SK-N-SH treated with all-trans-retinoic acid at 6 μM for 48 hours (cell line): ENCODE data around the gene ASCL4.

ENCODE experiments used
- ATAC-seq: fragments of 200-7000 bp; cut with Tn5 transposase; 3 replicates; pipeline ENCODE4 v1.9.1; 2020; ENCODE audit warnings: mild to moderate bottlenecking, moderate library complexity
- ARNTL ChIP-seq: fragments of 450-650 bp; formaldehyde crosslinking; IDR thresholded peaks from 2 replicates; pipeline ENCODE4 v1.5.0; 2020; ENCODE audit warnings: low read depth, mild to moderate bottlenecking, moderate library complexity, borderline replicate concordance
- BACH2 ChIP-seq: fragments of 250-450 bp; sonication (Bioruptor Pico); IDR thresholded peaks from 2 replicates; pipeline ENCODE4 v1.9.0; 2021; ENCODE audit warnings: mild to moderate bottlenecking, borderline replicate concordance
- CSDC2 ChIP-seq: fragments of 250-450 bp; sonication (Bioruptor Pico); IDR thresholded peaks from 2 replicates; pipeline ENCODE4 v1.5.0; 2020; ENCODE audit warnings: mild to moderate bottlenecking, moderate library complexity
- CSRNP3 ChIP-seq: fragments of 250-450 bp; sonication (Bioruptor Pico); IDR thresholded peaks from 2 replicates; pipeline ENCODE4 v1.5.1; 2021; ENCODE audit warnings: mild to moderate bottlenecking, moderate library complexity
- ESRRG ChIP-seq: fragments of 250-450 bp; sonication (Bioruptor Pico); IDR thresholded peaks from 2 replicates; pipeline ENCODE4 v1.6.1; 2021; ENCODE audit warnings: mild to moderate bottlenecking
- GLIS3 ChIP-seq: fragments of 250-450 bp; sonication (Bioruptor Pico); IDR thresholded peaks from 2 replicates; pipeline ENCODE4 v1.5.0; 2020; ENCODE audit warnings: mild to moderate bottlenecking, moderate library complexity
- ISL1 ChIP-seq: fragments of 250-450 bp; sonication (Bioruptor Pico); IDR thresholded peaks from 2 replicates; pipeline ENCODE4 v2.1.2; 2022; ENCODE audit warnings: mild to moderate bottlenecking, moderate library complexity
- PATZ1 ChIP-seq: fragments of 250-450 bp; sonication (Bioruptor Pico); IDR thresholded peaks from 2 replicates; pipeline ENCODE4 v1.8.0; 2020; ENCODE audit warnings: mild to moderate bottlenecking, moderate library complexity, borderline replicate concordance
- POU6F1 ChIP-seq: fragments of 250-450 bp; sonication (Bioruptor Pico); IDR thresholded peaks from 2 replicates; pipeline ENCODE4 v1.8.0; 2021; ENCODE audit warnings: low read depth, mild to moderate bottlenecking, moderate library complexity, borderline replicate concordance
- PPARA ChIP-seq: fragments of 250-450 bp; sonication (Bioruptor Pico); IDR thresholded peaks from 2 replicates; pipeline ENCODE4 v1.5.0; 2020; ENCODE audit warnings: mild to moderate bottlenecking, borderline replicate concordance
- SNAI2 ChIP-seq: fragments of 250-450 bp; sonication (Bioruptor Pico); IDR thresholded peaks from 2 replicates; pipeline ENCODE4 v1.5.0; 2020; ENCODE audit warnings: mild to moderate bottlenecking, moderate library complexity
- TCF4 ChIP-seq: fragments of 250-450 bp; sonication (Bioruptor Pico); IDR thresholded peaks from 2 replicates; pipeline ENCODE4 v1.8.0; 2021; ENCODE audit warnings: mild to moderate bottlenecking, moderate library complexity, borderline replicate concordance
- TOX ChIP-seq: fragments of 250-450 bp; sonication (Bioruptor Pico); IDR thresholded peaks from 2 replicates; pipeline ENCODE4 v1.8.0; 2021; ENCODE audit warnings: mild to moderate bottlenecking, moderate library complexity, borderline replicate concordance
- TSHZ2 ChIP-seq: fragments of 250-450 bp; sonication (Bioruptor Pico); IDR thresholded peaks from 2 replicates; pipeline ENCODE4 v1.5.0; 2020; ENCODE audit warnings: mild to moderate bottlenecking, moderate library complexity
- ZC3H10 ChIP-seq: fragments of 250-450 bp; sonication (Bioruptor Pico); IDR thresholded peaks from 2 replicates; pipeline ENCODE4 v1.5.1; 2021; ENCODE audit warnings: mild to moderate bottlenecking, moderate library complexity
- ZFP3 ChIP-seq: fragments of 250-450 bp; sonication (Bioruptor Pico); IDR thresholded peaks from 2 replicates; pipeline ENCODE4 v1.5.0; 2020; ENCODE audit warnings: mild to moderate bottlenecking, moderate library complexity
- ZFP30 ChIP-seq: fragments of 450-650 bp; formaldehyde crosslinking; IDR thresholded peaks from 2 replicates; pipeline ENCODE4 v1.5.0; 2022; ENCODE audit warnings: mild to moderate bottlenecking, moderate library complexity
- ZNF565 ChIP-seq: fragments of 450-650 bp; formaldehyde crosslinking; conservative IDR thresholded peaks from 2 replicates; pipeline ENCODE4 v1.5.0; 2020; ENCODE audit warnings: low read depth, mild to moderate bottlenecking, moderate library complexity
- ZNF70 ChIP-seq: fragments of 450-650 bp; formaldehyde crosslinking; IDR thresholded peaks from 2 replicates; pipeline ENCODE4 v1.5.0; 2020; ENCODE audit warnings: mild to moderate bottlenecking, moderate library complexity
- ZNF8 ChIP-seq: fragments of 450-650 bp; formaldehyde crosslinking; IDR thresholded peaks from 2 replicates; pipeline ENCODE4 v1.5.0; 2020; ENCODE audit warnings: mild to moderate bottlenecking, moderate library complexity

The ASCL4 gene

GRCh38 chr12:107801150-107801549 is 26.6 kb downstream of the ASCL4 start (continued):
- no peak for TF ChIP-seq PATZ1

GRCh38 chr12:107803092-107803491 is 28.6 kb downstream of the ASCL4 start:
- TF ChIP-seq ZFP30 (CRISPR knock-in tag) (no peak), GLIS3 (CRISPR knock-in tag) (no peak), TCF4 (CRISPR knock-in tag) (peak; percentile 16; the same call in 1 of the 2 replicates), CSRNP3 (CRISPR knock-in tag) (no peak)
- TF ChIP-seq, all 23 proteins: peak for 1
- no peak for ATAC-seq

GRCh38 chr12:107805488-107806180 is 31.1 kb downstream of the ASCL4 start:
- no peak for ATAC-seq
- TF ChIP-seq ZNF565 (CRISPR knock-in tag) (no peak), ESRRG (CRISPR knock-in tag) (no peak), ZNF70 (CRISPR knock-in tag) (no peak), ZFP30 (CRISPR knock-in tag) (no peak), BACH2 (no peak)
- TF ChIP-seq, all 23 proteins: peak for 0

- TF ChIP-seq ZNF8 (CRISPR knock-in tag): no peak
- no peak for TF ChIP-seq TCF4 (CRISPR knock-in tag)
- no peak for TF ChIP-seq SNAI2
- no peak for TF ChIP-seq ZC3H10 (CRISPR knock-in tag)
- TF ChIP-seq PATZ1: no peak
- no peak for TF ChIP-seq POU6F1 (CRISPR knock-in tag)
- no peak for TF ChIP-seq TSHZ2 (CRISPR knock-in tag)
- no peak for TF ChIP-seq ARNTL (CRISPR knock-in tag)
- no peak for TF ChIP-seq CSRNP3 (CRISPR knock-in tag)
- no peak for TF ChIP-seq ZNF70 (CRISPR knock-in tag)
- TF ChIP-seq ZNF565 (CRISPR knock-in tag): no peak
- no peak for TF ChIP-seq ZFP3 (CRISPR knock-in tag)
- TF ChIP-seq CSDC2 (CRISPR knock-in tag): no peak
- no peak for TF ChIP-seq TOX (CRISPR knock-in tag)
- TF ChIP-seq ISL1 (CRISPR knock-in tag): no peak
- TF ChIP-seq ESRRG (CRISPR knock-in tag): no peak
- no peak for TF ChIP-seq PPARA (CRISPR knock-in tag)
- no peak for TF ChIP-seq BACH2
- no peak for ATAC-seq
Measured at GRCh38 chr12:107807471-107808150, 33.1 kb downstream of the ASCL4 start.
